ENCODE results near the gene CSDE1.

CSDE1 gene

DNA sequence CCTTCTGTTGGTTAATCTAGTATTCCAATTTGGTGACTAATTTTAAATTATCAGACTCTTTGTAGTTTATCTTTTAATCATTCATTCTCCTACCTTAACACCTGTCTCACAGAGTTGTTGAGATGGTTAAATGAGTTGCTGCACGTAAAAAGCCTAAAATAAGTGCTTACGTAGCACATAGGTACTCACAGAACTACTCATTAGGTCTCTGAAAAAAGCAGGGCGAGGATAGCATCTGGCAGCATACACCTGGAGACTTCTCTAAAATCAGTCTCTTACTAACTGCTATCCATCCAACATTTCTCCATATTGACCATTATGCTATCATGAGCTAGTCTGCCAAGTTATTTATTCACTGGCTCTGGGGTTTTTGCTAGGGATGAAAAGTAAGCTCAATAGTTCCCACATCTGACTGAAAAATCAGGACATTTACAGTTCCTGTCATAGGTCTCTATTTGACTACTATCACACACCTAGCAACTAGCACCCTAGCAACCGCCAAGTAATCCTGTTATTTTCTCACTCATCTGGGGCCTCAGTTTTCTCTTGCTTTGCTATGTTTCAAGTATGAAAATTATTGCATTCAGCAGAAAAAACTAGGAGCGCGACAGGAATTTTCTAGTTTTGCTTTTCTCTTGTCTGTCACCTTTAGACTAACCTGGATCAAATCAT is 11.2 kb downstream of the CSDE1 start:
- no peak for DNase-seq

DNA sequence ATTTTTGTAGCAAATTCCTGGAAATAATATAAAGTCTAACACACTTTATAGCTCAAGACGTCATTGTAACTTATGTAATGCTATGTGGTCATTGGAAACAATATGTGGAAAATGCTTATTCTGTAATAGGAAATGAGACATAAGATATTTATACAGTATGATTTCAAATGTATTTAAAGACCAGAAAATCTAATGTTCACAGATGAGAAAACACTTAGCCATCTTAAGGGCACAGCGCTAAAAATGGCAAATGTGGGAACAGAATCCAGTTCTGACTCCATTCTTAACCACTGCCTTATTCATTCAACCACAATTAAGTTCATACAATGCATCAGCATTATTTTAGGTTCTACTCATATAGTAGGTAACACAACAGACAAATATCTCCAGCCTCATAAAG is 12.5 kb downstream of the CSDE1 start:
- no peak for DNase-seq

DNA sequence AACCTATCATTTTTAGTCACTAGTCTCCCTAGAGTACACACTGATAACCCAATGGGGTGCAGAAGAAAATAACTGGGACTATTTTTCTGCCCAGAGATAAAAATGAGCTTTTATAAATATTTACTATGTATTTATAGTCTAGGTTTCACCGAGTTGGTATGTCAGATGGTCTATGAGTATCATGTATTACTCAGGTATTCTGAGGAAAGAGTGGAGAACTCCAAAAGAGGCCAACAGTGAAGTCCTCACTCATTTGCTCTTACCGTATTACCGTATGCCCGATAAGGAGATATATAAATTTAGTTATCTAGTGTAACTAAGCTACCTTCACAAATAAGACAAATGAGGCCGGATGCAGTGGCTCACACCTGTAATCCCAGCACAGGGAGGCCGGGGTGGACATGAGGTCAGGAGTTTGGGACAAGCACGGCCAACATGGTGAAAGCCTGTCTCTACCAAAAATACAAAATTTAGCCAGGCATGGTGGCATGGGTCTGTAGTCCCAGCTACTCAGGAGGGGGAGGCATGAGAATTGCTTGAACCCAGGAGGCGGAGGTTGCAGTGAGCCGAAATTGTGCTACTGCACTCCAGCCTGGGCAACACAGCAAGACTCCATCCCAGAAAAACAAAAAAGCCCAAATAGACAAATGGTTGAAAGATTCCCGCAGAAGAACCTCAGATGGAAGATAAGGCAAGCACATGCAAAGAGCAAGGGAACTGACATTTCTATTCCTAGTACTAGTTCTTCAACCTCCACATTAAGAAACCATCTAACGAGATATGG is 15.6 kb downstream of the CSDE1 start:
- no peak for DNase-seq

DNA sequence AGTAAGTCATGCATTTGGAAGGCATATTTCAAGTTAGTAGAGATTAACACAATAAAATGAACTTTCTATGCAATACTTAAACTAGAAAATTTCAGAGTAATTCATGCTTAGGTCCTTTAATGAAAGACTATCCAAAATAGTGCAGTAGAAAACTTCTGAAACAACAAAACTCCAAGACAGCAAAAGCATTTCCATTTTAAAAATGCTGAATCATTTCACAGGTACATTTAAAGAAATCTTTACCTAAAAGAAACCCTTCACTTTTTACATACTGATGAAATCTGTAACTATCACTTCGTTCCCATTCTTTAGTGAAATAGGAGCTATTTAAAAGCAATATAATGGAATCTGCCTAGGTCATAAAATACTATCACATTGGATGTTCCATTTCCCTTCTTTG is 17.5 kb downstream of the CSDE1 start:
- no peak for DNase-seq

DNA sequence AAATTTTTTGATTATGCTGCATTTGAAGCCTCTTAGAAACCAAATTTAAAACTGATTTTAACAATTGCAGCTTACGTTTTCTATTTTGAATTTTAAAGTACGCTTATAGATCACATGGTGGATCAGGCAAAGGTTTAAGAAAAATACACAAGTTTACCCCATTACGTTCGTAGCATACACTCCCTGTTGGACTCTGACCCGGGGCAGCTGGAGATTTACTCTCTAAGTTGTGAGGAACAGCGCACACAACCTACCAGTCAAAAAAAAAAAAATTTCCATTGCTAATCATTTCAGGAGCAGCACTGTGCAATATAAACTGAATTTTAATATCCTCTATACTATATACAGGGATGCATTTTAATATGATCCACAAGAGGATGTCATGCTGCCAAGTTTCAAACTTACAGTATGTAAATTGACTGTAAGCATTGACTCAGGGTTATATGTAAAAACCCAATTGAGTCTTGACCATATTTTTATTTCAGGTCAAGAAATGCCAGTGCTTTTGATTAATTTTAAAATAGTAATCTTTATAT is 20.4 kb downstream of the CSDE1 start:
- DNase-seq: no peak

DNA sequence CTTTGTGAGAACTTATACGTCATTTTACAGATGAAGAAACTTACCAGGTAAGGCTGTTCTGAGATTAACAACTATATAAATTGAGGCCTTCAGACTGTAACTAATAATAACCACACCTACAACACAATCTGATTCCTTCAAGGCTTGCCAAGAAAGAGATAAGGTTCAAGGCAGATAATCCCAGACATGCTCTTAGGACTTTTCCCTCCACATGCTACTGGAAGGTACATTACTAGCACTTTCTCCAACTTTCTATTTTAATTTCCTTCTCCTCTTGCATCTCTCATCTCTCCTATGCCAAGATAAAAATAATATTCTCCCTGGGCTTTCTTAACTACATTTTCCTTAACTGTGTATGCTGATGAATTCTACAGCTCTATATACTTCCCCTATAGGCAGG is 22.3 kb downstream of the CSDE1 start:
- no peak for DNase-seq

DNA sequence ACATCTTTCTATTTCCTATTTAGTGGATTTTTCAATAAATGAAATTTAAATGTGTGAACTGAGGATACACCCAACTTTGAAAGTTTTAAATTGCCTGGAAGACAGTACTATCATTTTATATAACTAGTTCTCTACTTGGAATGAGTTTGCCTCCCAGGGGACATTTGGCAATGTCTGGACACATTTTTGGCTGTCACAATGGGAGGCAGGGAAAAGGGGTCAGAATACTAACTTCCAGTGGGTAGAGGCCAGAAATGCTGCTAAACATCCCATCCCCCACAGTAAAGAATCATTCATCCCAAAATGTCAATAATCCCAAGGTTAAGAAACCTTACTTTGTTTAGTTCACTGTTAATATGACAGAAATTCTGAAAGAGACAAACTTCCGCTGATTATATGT is 28.0 kb downstream of the CSDE1 start:
- DNase-seq: no peak

DNA sequence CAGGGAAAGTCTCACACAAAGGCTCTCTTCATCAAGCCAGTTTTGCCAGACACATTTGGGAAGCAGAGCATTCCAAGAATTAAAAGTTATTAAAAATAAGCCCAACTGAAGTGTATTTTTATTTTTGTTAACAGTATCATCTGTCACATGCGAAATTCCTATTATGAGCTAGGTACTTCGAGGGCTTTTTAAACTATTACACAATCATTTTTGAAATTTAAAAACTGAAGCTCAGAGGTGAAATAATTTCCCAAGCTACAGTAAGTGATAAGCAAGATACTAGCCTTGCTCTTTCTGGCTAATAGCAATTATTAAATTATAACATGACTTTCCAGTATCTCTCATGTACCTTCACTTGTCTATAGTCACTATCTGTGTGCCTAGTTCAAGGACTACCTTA is 29.2 kb downstream of the CSDE1 start:
- DNase-seq: no peak

DNA sequence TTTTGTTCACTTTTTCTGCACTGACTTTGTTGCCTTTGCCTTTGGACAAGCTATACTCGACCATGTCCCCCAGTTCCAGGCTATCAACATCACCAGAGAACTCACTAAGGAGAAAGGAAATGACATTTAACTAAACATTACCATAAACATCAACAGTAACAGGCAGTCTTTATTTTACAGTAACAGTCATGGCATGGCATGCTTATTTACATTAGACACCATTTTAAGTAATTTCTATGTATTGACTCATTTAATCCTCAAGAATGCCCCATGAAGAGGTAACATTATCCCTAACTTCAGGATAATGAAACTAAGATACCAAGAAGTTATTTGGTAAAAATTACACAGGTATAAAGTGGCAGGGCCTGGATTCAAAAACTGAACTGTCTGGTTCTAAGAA is 32.6 kb downstream of the CSDE1 start:
- DNase-seq: no peak

DNA sequence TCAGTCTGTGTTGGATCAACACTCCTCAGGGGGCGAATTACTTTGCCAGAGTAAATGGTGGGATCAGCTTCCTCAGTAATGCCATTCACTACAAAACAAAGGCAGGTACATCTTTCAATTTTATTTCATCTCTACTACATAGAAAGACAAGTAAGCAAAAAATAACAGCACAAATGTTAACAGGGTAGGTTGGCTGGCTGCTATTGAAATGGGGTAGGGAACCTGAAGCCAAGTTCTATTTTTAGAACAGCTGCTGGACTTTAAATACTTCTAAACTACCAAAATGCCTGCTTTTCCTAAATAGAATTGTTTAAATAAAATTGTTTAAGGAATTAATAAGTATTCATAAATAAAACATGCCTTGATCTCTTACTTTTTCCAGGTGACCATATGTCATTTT is 33.9 kb downstream of the CSDE1 start:
- no peak for DNase-seq

DNA sequence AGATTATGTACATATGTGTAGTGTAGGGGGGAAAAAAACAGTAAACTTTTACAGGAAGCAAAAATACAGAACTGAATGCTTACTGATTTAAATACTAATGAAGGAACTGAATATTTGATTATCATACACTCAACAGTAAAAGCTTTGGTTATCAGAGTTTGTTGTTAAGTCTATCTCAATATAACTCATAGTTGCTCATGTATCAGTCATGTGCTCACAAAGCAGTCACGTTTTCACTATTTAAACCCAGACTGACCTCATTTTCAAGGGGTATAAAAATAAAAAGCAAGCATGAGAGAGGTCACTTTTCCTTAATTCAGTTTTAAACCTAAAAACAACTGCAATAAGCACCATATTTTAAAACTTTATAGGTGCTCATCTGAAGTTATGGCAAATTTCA is 34.3 kb downstream of the CSDE1 start:
- no peak for DNase-seq

DNA sequence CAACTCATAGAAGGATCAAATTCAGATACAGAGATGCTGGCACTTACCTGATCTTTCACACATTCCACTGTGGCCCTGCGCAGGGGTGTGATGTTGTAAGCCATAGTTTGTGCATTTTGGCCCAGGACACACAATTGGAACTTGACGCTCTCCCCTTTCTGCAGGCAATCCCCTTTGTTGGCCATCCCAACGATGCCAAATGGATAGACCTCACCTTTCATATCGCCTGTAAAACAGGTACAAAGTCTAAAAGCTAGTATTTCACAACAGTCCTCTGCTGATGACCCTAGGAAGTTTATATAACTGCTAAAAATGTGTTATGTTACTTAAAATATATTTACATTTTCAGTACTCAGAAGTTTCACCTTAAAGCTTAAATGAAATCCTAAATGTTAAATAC is 37.3 kb downstream of the CSDE1 start:
- no peak for DNase-seq

DNA sequence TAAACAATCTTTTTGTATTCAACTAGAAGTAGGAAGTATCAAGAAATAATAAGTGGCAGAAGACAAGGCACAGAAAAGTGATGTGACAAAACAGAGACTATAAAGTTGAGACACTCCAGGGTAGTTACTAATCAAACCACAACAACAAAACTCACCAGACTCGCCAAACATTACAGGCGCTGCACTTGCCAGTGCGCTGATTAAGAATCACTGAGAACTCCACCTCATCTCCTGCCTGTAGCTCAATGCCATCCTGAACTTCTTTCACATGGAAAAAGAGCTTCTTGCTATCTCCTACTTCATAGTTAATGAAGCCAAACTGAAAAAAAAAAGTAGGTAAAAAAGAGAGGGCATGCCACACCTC is 38.4 kb downstream of the CSDE1 start:
- no peak for DNase-seq

DNA sequence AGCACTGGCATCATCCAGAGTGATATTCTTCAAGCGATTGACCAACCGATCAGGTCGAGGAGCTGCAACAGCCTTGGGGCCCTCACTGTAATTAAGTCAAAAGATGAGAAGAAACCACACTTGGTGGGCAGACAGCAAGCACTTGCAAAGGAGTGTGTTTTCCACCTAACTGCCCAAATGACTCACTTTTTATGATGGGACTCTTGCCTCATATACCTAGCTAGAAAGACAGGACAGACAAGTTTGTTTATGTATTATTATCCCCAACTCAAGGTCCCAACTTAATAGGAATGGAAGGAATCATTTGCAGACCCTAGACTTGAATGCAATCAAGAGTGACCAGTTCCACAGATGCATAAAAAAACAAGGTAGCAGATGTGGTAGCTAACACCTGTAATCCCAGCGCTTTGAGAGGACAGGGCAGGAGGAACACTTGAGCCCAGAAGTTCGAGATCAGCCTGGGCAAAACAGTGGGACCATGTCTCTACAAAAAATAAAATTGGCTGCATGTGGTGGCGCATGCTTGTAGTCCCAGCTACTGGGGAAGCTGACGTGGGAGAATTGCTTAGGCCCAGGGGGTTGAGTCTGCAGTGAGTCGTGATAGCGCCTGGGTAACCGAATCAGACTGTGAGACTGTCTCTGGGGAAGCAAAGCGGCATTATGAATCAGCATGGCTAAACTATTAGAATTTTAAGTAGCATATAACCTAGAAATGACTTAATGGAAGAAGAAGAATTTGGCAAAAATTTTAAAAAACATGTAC is 38.9 kb downstream of the CSDE1 start:
- no peak for DNase-seq

DNA sequence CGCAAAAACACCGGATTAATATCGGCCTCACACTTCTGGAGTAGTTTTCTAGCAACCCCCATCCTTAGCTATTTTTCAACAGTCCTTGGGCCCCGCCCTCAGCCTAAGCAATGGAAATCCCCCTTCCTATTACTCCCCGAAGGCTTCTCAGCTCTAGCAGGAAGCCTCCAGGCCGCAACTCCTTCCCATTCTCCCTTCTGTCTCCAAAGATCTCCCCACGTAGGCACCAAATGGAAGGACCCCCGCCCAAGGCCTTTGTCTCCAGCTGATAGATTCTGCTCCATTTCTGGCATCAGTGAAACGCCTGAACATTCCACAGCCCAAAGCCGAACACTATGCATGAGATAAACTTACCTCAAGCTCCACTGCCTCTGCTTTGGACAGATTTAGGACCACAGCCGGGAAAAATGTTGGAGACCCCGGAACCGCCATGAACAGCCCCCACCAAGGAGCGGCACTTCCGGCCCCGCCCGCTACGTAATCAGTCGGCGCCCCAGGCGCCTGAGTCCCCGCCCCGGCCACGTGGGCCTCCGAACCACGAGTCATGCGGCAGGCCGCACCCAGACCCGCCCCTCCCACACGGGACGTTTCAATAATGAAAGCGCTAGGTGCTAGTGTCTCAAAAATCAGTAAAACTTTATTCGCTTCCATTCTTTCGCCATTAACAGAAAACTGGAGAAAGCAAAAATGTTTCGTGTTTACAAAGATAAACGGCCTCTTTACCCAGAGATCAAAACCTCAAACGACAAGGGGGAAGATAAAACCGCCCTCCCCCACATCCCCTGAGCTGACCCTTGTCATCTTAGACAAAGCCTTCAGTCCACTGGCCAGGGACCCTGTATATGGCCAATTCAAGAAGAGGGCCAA is 41.2 kb downstream of the CSDE1 start, which contains the start of gene NRAS:
NRAS (minus strand) TSS at position 468 of the 867 bp plus-strand sequence. CDS start 611 bp downstream, outside the sequence.
- peak; percentile 96 for DNase-seq

DNA sequence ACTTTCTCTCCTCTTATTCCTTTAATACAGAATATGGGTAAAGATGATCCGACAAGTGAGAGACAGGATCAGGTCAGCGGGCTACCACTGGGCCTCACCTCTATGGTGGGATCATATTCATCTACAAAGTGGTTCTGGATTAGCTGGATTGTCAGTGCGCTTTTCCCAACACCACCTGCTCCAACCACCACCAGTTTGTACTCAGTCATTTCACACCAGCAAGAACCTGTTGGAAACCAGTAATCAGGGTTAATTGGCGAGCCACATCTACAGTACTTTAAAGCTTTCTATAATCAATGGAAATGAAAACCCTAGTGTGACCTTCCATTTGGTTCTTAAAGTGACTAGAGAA is 41.9 kb downstream of the CSDE1 start:
- DNase-seq: no peak

DNA sequence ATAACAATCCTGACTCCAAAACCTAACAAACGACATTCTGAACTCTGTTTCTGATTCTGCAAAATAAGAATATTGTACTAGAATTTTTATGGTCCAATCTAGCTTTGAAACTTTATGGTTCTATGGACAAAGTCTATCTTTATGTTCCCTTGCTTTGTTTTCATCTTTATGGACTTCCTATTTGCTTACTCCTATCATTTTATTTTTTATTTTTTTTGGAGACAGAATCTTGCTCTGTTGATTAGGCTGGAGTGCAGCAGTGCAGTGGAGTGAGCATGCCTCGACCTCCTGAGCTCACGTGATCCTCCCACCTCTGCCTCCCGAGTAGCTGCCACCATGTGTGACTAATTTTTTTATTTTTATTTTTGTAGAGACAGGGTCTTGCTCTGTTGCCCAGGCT is 44.8 kb downstream of the CSDE1 start:
- no peak for DNase-seq

DNA sequence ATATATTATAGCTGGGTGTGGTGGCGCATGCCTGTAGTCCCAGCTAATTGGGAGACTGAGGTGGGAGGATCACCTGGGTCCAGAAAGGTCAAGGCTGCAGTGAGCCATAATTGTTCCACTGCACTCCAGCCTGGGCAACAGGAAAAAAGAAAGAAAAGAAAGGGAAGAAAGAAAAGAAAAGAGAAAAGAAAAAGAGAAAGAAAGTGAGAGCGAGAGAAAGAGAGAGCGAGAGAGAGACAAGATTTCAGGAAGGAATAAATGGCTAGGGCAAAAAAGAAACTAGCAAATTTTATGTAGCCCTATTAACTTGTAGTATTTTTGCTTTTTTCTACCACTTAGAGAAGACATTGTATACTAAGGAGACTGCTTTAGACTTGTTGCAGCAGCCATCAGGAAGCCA is 47.4 kb downstream of the CSDE1 start:
- DNase-seq: no peak

DNA sequence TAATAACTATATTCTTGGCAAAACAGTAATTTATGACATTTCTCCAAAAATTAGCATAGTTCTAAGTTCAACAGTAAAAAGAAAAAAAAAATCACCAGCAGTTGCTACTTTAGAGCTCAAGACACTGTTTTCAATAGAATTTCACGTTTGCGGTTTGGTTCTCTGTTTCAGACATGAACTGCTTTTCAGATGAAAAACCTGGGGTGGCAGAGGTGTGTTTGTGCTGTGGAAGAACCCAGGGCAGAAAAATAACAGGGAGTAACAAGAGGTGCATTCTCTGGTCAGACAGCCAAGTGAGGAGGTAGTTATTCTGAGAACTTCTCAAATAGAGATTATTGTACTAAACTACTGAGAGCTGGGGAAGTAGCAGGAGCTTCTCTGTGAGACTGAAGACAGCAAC is 50.2 kb downstream of the CSDE1 start:
- no peak for DNase-seq

DNA sequence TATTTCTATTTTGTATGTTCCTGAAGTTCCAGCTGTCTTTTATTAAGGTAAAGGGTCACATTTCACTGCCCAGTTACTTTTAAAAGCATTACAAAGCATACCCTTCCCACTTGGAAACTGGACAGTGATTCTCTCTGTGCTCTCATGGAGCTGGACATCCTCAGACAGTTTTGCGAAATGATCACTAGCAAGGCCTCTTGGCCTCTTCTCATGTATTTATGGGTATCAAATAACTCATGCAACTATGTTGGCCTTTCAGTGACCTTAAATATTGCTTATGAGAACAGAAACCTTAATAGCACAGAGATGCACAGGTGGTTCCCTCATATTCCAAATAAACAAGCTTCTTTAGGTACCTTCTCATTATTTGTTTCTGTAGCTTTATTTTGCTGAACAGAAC is 54.5 kb downstream of the CSDE1 start:
- no peak for DNase-seq

DNA sequence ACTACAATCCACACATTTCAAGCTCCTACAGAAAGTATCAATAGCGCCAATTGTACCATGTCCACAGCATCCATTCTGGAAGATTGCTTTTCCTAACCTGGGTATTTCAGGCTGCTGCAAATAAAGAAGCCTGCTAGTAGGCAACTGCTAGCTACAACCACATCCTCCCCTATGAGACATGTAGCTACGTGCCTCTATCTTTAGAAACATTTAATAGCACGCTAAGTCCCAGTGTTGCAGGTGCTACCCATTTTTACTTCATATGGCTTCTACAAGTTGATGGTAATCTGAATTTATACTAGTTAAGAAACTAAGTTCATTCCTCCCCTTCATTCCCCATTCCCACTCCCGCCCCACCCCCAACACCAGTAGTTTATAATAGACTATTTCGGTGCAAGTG is 55.0 kb downstream of the CSDE1 start:
- DNase-seq: no peak

DNA sequence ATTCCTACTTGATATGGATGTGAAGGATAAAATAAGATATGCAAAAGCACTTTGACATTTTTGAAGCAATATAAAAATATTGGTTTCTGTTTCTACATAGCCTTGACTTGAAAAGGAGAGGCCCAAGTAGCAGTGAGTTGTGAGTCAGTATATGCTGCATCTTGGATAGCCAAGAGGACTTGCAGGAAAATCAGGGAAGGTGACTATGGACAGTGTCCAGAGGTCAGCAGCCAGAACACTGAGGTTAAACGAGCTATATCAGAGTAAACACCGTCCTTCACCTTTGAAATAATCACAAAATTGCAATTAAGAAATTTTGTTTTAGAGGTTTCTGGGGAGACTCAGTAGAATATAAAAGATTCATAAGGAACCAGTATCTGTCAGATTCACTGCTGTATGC is 55.9 kb downstream of the CSDE1 start:
- DNase-seq: no peak

DNA sequence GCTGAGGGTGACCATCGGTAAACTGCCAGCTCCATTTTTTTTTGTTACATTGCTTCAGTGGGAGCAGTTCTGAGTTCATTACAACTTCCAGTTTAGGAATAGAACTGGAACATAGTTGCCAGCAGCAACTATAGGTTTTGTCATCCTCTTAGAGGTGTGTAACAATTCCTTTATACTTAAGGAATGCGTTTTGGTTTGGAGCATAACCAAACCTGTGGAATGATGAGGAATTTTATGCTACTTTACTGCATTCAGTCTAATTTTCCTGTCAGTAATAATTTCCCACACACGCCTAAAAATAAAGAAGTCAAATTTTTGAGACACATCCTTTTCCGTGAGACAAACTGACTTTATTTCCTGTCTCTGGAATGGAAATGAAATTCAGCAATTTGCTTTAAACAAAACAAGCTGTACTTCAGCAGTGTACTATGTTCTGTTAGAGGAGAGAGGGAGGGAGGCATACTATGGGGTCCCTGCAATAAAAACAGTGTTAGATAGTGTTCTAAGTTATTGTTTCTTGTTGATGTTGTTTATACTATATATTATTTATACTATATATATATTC is 57.7 kb downstream of the CSDE1 start:
- DNase-seq: no peak
